ENCODE results near the gene ANO10. TPM values are rescaled to one million over a fixed set of nuclear protein-coding genes. Genes with fewer than 3 reads are reported as not detected.

ANO10 gene
- total and polyA plus RNA-seq, 2 donors (not counting 1 experiment from before 2014, with no cell fraction given), result 1.9 to 10.6 TPM

DNA sequence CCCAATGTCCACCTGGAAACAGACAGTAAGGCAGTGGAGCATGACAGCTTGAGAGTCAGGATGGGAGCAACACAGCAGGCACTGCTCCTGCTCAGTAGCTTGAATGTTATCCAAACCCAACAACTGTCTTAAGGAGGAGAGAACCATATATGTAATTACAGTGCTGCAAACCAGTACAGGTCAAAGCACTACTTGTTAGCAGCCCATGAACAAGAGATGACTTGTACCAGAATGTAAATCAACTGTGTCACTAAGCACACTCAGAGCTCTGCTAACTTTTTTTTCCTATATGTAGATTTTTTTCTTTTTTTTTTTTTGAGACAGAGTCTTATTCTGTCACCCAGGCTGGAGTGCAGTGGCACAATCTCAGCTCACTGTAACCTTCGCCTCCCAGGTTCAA lies 87.1 kb downstream of the ANO10 start:
- Mint-ChIP-seq H3K4me1 (no peaks in the 10 kb centered on the region), H3K27ac (no peak overlapping the region), H3K27me3 (no peaks in the 10 kb centered on the region), H3K4me3 (no peak overlapping the region), H3K9me3 (ENCODE audit: insufficient read depth) (no peaks in the 10 kb centered on the region)
- H3K4me2 ChIP-seq (replicated peaks; ENCODE audit: low read depth, low read length, poor library complexity, severe bottlenecking), result no peak overlapping the region
- intact Hi-C loops (cut with micrococcal nuclease), result no loop called here
- 100% methylated on average over 1 of the region's 1 CpG for WGBS (ENCODE audit: insufficient coverage)
- H4K20me1 ChIP-seq (ENCODE audit: control insufficient read depth, insufficient read depth, low read length, poor library complexity, severe bottlenecking), result no peaks in the 10 kb centered on the region
- no peak overlapping the region for H3K27ac ChIP-seq (ENCODE audit: low read length in 2 of 2)
- no peak overlapping the region for H2AFZ ChIP-seq (ENCODE audit: insufficient read depth, low read depth, low read length, poor library complexity, severe bottlenecking)
- no peak overlapping the region for H3K4me3 ChIP-seq (ENCODE audit: control extremely low read depth in 1 of 5, extremely low read depth in 1 of 5, insufficient read depth in 1 of 5, low read depth in 2 of 5, low read length in 4 of 5)
- no peak overlapping the region for H3K9ac ChIP-seq (ENCODE audit: low read length)
- H3K36me3 ChIP-seq (replicated peaks in 1 of 2; ENCODE audit: control extremely low read depth in 1 of 2, control insufficient read depth in 1 of 2, extremely low read depth in 1 of 2, insufficient read depth in 2 of 2, low read length in 1 of 2), result no peaks in the 10 kb centered on the region
- CTCF ChIA-PET, result interaction anchor here (0.7 kb wide), 2 partner anchors 71 to 685 kb away, joined by 3 read pairs; no protein-coding TSS in a partner anchor
- POLR2A ChIA-PET, result no interaction called here
- H3K4me1 ChIP-seq (ENCODE audit: control insufficient read depth in 2 of 2, insufficient read depth in 2 of 2, low read length in 2 of 2), result no peaks in the 10 kb centered on the region
- DNase-seq, result no peak
- no peaks in the 10 kb centered on the region for H3K9me3 ChIP-seq (ENCODE audit: control extremely low read depth in 1 of 3, control insufficient read depth in 2 of 3, insufficient read depth in 1 of 3, low read length in 2 of 3)
- H3K27me3 ChIP-seq (replicated peaks in 1 of 4; ENCODE audit: control extremely low read depth in 1 of 4, control insufficient read depth in 3 of 4, insufficient read depth in 4 of 4, low read length in 3 of 4), result no peaks in the 10 kb centered on the region
- TF ChIP-seq EZH2 (IDR thresholded peaks at IDR 0.05; ENCODE audit: borderline replicate concordance, insufficient read depth, low read depth, low read length, poor library complexity, severe bottlenecking), result no peak
- TF ChIP-seq, protein P1, sequence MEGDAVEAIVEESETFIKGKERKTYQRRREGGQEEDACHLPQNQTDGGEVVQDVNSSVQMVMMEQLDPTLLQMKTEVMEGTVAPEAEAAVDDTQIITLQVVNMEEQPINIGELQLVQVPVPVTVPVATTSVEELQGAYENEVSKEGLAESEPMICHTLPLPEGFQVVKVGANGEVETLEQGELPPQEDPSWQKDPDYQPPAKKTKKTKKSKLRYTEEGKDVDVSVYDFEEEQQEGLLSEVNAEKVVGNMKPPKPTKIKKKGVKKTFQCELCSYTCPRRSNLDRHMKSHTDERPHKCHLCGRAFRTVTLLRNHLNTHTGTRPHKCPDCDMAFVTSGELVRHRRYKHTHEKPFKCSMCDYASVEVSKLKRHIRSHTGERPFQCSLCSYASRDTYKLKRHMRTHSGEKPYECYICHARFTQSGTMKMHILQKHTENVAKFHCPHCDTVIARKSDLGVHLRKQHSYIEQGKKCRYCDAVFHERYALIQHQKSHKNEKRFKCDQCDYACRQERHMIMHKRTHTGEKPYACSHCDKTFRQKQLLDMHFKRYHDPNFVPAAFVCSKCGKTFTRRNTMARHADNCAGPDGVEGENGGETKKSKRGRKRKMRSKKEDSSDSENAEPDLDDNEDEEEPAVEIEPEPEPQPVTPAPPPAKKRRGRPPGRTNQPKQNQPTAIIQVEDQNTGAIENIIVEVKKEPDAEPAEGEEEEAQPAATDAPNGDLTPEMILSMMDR (IDR thresholded peaks at IDR 0.05), result no peak
- no peaks in the 10 kb centered on the region for H3K79me2 ChIP-seq (ENCODE audit: control insufficient read depth, insufficient read depth, low read length)
- ATAC-seq (ENCODE audit: low read depth), result no peak

DNA sequence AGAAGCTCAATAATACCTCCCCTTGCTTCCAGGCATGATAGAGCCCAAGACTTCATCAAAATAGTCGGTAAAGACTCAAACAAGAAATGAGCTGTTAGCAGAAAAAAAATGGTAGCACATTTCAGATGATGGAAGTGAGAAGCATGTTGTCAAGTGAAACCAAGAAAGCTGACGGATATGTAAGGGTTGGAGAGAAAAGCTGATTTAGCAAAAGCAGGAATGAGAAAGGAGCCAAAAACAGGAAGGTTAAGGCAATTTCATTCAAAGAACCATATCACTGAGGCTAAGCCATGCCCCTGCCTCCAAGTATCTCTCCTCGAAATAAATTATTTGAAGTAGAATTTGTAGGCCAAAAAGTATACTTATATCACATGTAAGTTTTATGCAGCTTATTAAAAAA lies 88.8 kb downstream of the ANO10 start:
- CTCF ChIA-PET, result interaction anchor here (1.0 kb wide), 1 partner anchor 11 kb away, joined by 3 read pairs; no protein-coding TSS in a partner anchor
- no peak overlapping the region for H3K9ac ChIP-seq (ENCODE audit: low read length)
- no peak overlapping the region for H3K4me2 ChIP-seq (replicated peaks; ENCODE audit: low read depth, low read length, poor library complexity, severe bottlenecking)
- no peaks in the 10 kb centered on the region for H3K36me3 ChIP-seq (replicated peaks in 1 of 2; ENCODE audit: control extremely low read depth in 1 of 2, control insufficient read depth in 1 of 2, extremely low read depth in 1 of 2, insufficient read depth in 2 of 2, low read length in 1 of 2)
- ATAC-seq (ENCODE audit: low read depth) (no peak), DNase-seq (no peak)
- H4K20me1 ChIP-seq (ENCODE audit: control insufficient read depth, insufficient read depth, low read length, poor library complexity, severe bottlenecking), result no peaks in the 10 kb centered on the region
- POLR2A ChIA-PET, result no interaction called here
- no peaks in the 10 kb centered on the region for H3K9me3 Mint-ChIP-seq (ENCODE audit: insufficient read depth)
- no peak overlapping the region for H3K27ac ChIP-seq (ENCODE audit: low read length in 2 of 2)
- no peak overlapping the region for H2AFZ ChIP-seq (ENCODE audit: insufficient read depth, low read depth, low read length, poor library complexity, severe bottlenecking)
- no peak for TF ChIP-seq EZH2 (IDR thresholded peaks at IDR 0.05; ENCODE audit: borderline replicate concordance, insufficient read depth, low read depth, low read length, poor library complexity, severe bottlenecking)
- TF ChIP-seq, protein P1 (IDR thresholded peaks at IDR 0.05), result no peak
- H3K27ac Mint-ChIP-seq, result no peak overlapping the region
- intact Hi-C loops (cut with micrococcal nuclease), result no loop called here
- WGBS (ENCODE audit: insufficient coverage), result 100% methylated on average over 1 of the region's 3 CpGs
- no peaks in the 10 kb centered on the region for H3K27me3 ChIP-seq (replicated peaks in 1 of 4; ENCODE audit: control extremely low read depth in 1 of 4, control insufficient read depth in 3 of 4, insufficient read depth in 4 of 4, low read length in 3 of 4)
- H3K4me3 ChIP-seq (ENCODE audit: control extremely low read depth in 1 of 5, extremely low read depth in 1 of 5, insufficient read depth in 1 of 5, low read depth in 2 of 5, low read length in 4 of 5), result no peak overlapping the region
- H3K4me3 Mint-ChIP-seq, result no peak overlapping the region
- H3K4me1 Mint-ChIP-seq, result no peaks in the 10 kb centered on the region
- no peaks in the 10 kb centered on the region for H3K9me3 ChIP-seq (ENCODE audit: control extremely low read depth in 1 of 3, control insufficient read depth in 2 of 3, insufficient read depth in 1 of 3, low read length in 2 of 3)
- H3K79me2 ChIP-seq (ENCODE audit: control insufficient read depth, insufficient read depth, low read length), result no peaks in the 10 kb centered on the region
- no peaks in the 10 kb centered on the region for H3K27me3 Mint-ChIP-seq
- no peaks in the 10 kb centered on the region for H3K4me1 ChIP-seq (ENCODE audit: control insufficient read depth in 2 of 2, insufficient read depth in 2 of 2, low read length in 2 of 2)

Measured in B cell (primary cell).